MM.1S (cell line): ENCODE data around the gene MEF2C.

ENCODE experiments used
- CTCF ChIP-seq: fragments of 300-600 bp; sonication (generic); IDR thresholded peaks from 2 replicates; pipeline ENCODE4 v1.5.1; 2016; ENCODE audit warnings: antibody characterized with exemption, low read length, mixed read lengths
- EZH2phosphoT487 ChIP-seq: fragments of 300-600 bp; sonication (generic); IDR thresholded peaks from 2 replicates; pipeline ENCODE4 v1.6.1; 2018; ENCODE audit warnings: antibody characterized with exemption, low read length

GRCh38 chr5:88698290-88698689 is 184.7 kb downstream of the MEF2C start:
- TF ChIP-seq CTCF (no peak), EZH2phosphoT487 (no peak)
